Mucosa of descending colon (tissue), 3 donors: ENCODE measurements around the gene RUNDC3A. TPM values are rescaled to one million over a fixed set of nuclear protein-coding genes. Genes with fewer than 3 reads are reported as not detected.

Experiments used
- ATAC-seq: fragments of 200-7000 bp; cut with Tn5 transposase; one replicate; pipeline ENCODE4 v1.9.1; 2020; ENCODE audit warnings: mild to moderate bottlenecking, moderate library complexity
- DNase-seq, 3 donors: peaks; one replicate each; pipeline ENCODE4 v3.0.0-alpha.2; 2020
- H3K36me3 ChIP-seq: fragments of 200-600 bp; one replicate; pipeline ENCODE4 v1.8.0; 2021; ENCODE audit warnings: low read depth, mild to moderate bottlenecking
- H3K4me1 ChIP-seq: fragments of 200-600 bp; one replicate; pipeline ENCODE4 v1.8.0; 2021; ENCODE audit warnings: low read depth, mild to moderate bottlenecking
- H3K4me3 ChIP-seq: fragments of 200-600 bp; one replicate; pipeline ENCODE4 v1.8.0; 2021; ENCODE audit warnings: mild to moderate bottlenecking
- H3K9me3 ChIP-seq: fragments of 200-600 bp; one replicate; pipeline ENCODE4 v1.8.0; 2021; ENCODE audit warnings: mild to moderate bottlenecking
- intact Hi-C, 2 donors: fragments of 100-400 bp; cut with DNase I in 1 of 2; cut with micrococcal nuclease in 1 of 2; formaldehyde crosslinking; loops; one replicate each; pipeline versions ENCODE4 v1.11.0 to v1.11.1; 2022; cut with DNase I, micrococcal nuclease
- total RNA-seq, 3 donors: library from RNA; stranded (reverse); fragmentation: NEBNext Ultra II Directional in 2 of 3; extraction: Animal tissue kit (Norgen Biotek cat#: 25700) in 2 of 3; gene quantifications; one replicate each; pipeline versions ENCODE4 v1.2.1 to v1.2.4, GENCODE V29; 2021 to 2023
- TF ChIP-seq, protein P1 (sequence below): fragments of 200-600 bp; IDR thresholded peaks from one replicate; pipeline ENCODE4 v1.8.0; 2022; ENCODE audit warnings: antibody characterized with exemption, mild to moderate bottlenecking
- donor health status: DM: no; HTN: no; CAD: no; lungs with moderate emphysema.
- donor health status: DM: no; HTN: no; CAD: no.
- donor health status: DM: no; HTN: yes; CAD: no.

Gene RUNDC3A
- total RNA-seq, 3 donors from 2014 or later: 0.34 to 3.7 (median 1.4) TPM

DNA sequence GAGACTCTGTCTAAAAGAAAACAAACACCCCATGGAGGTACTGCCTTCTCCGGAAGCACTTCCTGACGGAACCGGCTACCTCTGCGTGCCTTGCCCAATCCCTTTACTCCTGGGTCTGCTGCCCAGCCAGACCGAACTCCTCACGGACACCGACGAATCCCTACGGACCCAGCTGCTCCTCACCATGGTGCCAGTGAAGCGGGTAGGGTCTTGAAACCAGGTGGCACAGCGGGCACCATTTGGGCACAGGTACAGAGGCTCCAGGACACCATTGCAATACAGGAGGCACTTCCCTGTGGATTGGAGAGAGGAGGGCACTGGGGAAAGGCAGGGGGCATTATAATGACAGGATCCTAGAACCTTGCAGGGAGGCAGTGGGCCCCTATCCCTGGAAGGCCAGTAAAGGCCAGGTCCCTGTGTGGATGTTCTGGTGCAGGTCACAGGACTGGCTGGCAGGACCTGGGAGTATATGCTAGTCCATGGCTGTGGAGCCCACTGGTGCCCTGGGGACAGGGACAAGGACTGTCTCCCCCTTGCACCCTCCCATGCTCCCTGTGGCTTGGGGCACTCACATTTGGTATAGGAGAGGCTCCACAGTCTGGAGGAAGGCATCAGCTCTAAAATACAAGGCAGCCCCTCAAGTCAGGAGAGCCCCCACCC lies 14.0 kb downstream of the RUNDC3A start:
- Histone ChIP-seq H3K4me1 (peaks cover 18% of the 10 kb centered on the region), H3K9me3 (no peaks in the 10 kb centered on the region), H3K36me3 (peaks cover 9% of the 10 kb centered on the region), H3K4me3 (no peak overlapping the region)
- intact Hi-C loops: no loop called here
- ATAC-seq (no peak), DNase-seq (no peak)
- TF ChIP-seq, protein P1, sequence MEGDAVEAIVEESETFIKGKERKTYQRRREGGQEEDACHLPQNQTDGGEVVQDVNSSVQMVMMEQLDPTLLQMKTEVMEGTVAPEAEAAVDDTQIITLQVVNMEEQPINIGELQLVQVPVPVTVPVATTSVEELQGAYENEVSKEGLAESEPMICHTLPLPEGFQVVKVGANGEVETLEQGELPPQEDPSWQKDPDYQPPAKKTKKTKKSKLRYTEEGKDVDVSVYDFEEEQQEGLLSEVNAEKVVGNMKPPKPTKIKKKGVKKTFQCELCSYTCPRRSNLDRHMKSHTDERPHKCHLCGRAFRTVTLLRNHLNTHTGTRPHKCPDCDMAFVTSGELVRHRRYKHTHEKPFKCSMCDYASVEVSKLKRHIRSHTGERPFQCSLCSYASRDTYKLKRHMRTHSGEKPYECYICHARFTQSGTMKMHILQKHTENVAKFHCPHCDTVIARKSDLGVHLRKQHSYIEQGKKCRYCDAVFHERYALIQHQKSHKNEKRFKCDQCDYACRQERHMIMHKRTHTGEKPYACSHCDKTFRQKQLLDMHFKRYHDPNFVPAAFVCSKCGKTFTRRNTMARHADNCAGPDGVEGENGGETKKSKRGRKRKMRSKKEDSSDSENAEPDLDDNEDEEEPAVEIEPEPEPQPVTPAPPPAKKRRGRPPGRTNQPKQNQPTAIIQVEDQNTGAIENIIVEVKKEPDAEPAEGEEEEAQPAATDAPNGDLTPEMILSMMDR: no peak

DNA sequence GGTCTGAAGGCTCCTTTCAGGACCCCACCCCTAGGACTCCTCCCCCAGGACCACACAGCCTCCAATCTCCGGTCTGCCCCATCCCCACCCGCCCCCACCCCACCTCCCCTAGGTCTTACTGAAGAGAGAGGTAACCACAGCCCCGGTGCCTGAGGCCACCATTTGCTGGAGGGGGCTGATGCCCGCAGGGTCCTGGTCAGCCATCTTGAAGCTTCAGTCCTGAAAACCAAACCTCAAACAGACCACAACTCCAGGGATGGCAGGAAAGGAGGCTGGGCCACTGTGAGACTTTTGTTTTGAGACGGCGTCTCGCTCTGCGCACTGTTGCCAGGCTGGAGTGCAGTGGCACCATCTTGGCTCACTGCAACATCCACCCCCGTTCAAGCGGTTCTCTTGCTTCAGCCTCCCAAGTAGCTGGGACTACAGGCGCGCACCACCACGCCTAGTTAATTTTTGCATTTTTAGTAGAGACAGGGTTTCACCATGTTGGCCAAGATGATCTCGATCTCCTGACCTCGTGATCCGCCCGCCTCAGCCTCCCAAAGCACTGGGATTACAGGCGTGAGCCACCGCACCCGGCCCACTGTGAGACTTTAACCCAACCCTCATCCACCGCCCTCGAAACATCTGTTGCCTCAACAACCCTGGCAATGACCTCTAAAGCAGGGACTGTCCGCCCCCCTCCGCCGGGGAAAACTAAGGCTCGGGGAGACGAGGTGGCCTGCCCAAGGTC lies 15.1 kb downstream of the RUNDC3A start:
- H3K9me3 ChIP-seq: no peaks in the 10 kb centered on the region
- intact Hi-C loops: no loop called here
- TF ChIP-seq, protein P1: no peak
- ATAC-seq (no peak), DNase-seq (no peak)
- peak overlapping the region; percentile 85 for H3K4me3 ChIP-seq
- peaks cover 9% of the 10 kb centered on the region for H3K36me3 ChIP-seq
- H3K4me1 ChIP-seq: peaks cover 18% of the 10 kb centered on the region

DNA sequence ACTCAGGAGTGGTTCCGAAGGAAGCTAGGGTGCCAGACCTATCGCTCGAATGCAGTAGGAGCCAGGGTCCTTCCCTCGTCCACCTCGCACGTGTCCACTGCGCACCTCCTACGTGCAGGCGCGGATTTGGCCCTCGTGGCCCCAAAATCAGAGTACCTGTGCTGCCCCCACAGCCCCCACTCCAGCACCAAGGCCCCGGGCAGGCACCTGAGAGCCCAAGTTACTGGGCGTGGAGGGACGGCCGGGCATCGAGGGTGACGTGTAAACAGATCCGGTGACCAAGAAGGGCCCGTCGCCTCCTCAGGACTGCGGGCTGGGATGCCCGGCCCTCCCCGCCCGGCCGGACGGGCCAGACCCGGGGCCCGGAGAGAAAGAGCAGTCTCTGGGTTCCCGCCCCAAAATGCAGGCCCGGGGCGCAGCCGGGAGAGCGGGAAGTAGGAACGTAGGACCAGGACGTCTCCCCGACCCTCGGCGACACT lies 15.7 kb downstream of the RUNDC3A start:
- peak; percentile 20 for ATAC-seq
- peaks cover 18% of the 10 kb centered on the region for H3K4me1 ChIP-seq
- intact Hi-C loops: no loop called here

DNA sequence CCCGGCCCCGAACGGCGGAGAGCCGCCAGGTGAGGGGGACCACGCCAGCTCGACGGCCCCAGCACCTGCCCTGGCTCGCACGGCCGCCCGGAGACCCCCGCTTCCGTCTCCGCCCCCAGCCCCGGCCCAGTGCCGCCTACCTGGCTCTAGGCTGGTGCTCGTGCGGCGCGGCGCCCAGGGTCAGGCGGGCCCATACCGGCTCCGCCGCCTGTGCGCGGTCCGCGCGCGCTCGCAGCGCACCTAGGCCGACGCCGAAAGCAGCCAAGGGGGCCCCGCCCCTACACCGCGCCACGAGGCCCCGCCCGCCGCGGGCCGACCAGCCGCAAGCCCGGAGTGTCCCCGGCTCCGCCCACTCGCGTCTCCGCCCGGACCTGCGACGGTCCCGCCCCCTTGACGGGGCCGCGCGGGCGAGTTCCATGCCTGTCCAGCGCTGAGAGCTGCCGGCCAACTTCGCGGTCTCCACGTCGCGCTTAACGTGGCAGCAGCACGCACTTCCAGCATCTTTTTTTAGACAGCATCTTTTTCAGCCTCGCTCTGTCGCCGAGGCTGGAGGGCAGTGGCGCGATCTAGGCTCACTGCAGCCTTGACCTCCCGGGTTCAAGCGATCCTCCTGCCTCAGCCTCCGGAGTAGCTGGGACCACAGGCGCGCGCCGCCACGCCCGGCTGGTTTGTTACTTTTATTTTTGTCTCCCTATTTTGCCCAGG lies 16.3 kb downstream of the RUNDC3A start, which contains the start of gene SLC25A39:
Gene SLC25A39 (minus strand): TSS at position 253 of the 705 bp plus-strand sequence. CDS start 1,261 bp downstream, outside the sequence.
- intact Hi-C loops: loop anchor here in 1 of 2 donors (5.0 kb wide), 1 partner anchor 107 kb away; the partner anchor contains the start of gene UBTF
- peaks cover 18% of the 10 kb centered on the region for H3K4me1 ChIP-seq
- H3K9me3 ChIP-seq: no peaks in the 10 kb centered on the region
- DNase-seq: peak; percentile 95 to 99 (median 97)
- peaks cover 7% of the 10 kb centered on the region for H3K36me3 ChIP-seq
- TF ChIP-seq, protein P1: no peak
- ATAC-seq: peak; percentile 91
- H3K4me3 ChIP-seq: peak within 1 kb of the TSS; percentile 85

More for the DNA sequence above, 15.7 kb downstream of the RUNDC3A start:
- Histone ChIP-seq H3K4me3 (peak overlapping the region; percentile 85), H3K9me3 (no peaks in the 10 kb centered on the region), H3K36me3 (peaks cover 9% of the 10 kb centered on the region)
- TF ChIP-seq, protein P1: no peak
- DNase-seq: peak in 2 of 3 donors; percentile 27 to 74

DNA sequence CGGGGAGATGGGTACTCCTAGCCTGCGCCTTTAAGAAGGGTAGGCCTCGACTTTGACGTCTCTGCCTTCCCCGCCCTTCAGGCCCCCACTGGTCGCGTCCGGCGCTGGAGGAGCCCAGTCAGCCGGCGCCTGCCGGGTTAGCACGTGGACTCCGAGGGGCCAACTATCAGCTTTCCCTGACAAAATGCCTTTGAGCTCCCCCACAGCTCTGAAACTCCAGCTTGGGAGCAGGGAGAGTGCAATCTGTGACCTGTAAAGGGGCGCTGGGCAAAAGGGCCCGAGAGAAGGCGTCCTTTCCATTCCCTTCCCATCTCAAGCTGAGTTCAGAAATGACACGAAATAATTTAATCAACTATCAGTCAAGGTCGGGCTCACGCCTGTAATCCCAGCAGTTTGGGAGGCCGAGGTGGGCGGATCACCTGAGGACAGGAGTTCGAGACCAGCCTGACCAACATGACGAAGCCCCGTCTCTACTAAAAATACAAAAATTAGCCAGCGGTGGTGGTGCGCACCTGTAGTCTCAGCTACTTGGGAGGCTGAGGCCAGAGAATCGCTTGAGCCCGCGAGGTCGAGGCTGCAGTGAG lies 18.6 kb downstream of the RUNDC3A start:
- H3K4me3 ChIP-seq: no peak overlapping the region
- ATAC-seq: peak; percentile 78
- peaks cover 18% of the 10 kb centered on the region for H3K4me1 ChIP-seq
- intact Hi-C loops: loop anchor here in 1 of 2 donors (5.0 kb wide), 1 partner anchor 110 kb away; the partner anchor contains the start of gene UBTF
- TF ChIP-seq, protein P1: no peak
- peak; percentile 97 to 98 (median 98) for DNase-seq
- H3K36me3 ChIP-seq: peaks cover 4% of the 10 kb centered on the region
- no peaks in the 10 kb centered on the region for H3K9me3 ChIP-seq
